CD4-positive, alpha-beta T cell treated with Interleukin-17A for 1 hour (primary cell): ENCODE measurements around the gene CCDC188.

ENCODE experiments used
- DNase-seq: peaks from one replicate; pipeline ENCODE4 v3.0.0-alpha.2; 2020

The CCDC188 gene

GRCh38 chr22:20150381-20151275 is at the start of gene CCDC188:
Gene CCDC188, minus strand, starts transcription at chr22:20151055. Its CDS starts 69 bp downstream, at chr22:20150986.
- DNase-seq, result no peak

DNA sequence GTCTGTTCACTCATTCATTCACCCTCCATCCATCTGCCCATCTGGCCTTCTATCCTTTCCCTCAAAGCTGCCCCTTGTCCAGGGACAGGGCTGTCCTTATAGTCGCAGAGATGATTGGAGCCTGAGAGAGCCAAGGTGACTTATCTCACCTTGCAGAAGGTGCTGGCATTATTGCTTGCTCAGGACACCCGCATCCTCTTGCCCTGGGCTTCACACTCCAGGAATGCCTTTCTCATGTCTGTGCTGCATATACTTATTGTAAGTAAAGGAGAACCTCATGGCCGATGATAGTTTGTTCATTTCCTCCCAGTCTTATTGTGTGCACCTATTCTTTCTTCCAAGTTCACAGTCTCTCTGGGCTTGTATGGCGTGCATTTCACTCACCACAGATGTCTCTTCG is 49.1 kb upstream of the CCDC188 start:
- no peak for DNase-seq

DNA sequence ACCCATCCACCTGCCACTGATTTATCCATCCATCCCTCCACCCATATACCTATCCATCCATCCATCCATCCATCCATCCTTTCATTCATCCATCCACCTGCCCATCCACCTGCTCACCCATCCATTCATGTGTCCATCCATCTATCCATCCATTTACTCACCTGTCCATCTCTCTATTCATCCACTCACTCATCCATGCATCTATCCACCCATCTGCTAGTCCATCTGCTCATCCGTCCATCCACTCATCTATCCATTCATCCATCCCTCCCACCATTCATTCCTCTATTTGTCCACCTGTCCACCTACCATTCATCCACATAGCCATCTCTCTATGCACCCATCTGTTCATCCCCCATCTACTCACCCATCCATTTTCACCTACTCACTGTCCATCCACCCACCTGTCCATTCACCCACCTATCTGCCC is 48.6 kb upstream of the CCDC188 start:
- no peak for DNase-seq

DNA sequence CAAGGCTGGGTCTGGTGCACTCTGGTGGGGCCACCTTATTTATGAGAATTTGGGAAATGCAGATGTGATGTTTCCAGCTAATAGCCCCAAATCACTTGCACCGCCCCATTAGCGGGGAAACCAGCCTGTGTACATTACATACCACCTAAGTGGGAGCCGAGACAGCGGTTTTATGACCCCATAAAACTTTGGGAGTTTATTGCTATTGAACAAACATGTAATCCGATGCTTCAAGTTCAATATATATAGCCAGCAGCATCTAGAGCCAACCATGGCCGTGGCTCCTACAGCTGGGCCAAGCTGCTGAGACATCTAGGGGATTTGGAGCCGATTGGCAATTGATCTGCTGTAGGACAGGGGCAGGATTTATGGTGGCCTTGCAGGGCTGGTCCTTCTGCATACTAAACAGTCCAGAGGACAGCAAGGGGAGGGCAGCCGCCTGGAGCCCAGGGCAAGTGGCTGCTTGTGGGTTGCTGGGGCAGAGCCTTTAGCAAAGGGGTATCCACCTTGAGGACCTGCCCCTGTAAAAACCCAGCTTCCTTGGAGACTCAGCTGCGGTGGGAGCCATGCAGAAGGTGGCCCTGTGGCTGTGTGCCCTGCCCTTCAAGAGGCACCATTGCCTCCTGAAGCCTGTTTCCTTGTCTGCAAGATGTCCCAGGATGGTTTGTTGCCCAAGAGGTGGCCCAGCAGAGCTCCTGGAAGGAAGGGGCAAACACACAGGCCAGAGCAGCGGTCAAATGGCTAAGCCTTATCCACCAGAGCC is 47.9 kb upstream of the CCDC188 start:
- DNase-seq, result no peak

DNA sequence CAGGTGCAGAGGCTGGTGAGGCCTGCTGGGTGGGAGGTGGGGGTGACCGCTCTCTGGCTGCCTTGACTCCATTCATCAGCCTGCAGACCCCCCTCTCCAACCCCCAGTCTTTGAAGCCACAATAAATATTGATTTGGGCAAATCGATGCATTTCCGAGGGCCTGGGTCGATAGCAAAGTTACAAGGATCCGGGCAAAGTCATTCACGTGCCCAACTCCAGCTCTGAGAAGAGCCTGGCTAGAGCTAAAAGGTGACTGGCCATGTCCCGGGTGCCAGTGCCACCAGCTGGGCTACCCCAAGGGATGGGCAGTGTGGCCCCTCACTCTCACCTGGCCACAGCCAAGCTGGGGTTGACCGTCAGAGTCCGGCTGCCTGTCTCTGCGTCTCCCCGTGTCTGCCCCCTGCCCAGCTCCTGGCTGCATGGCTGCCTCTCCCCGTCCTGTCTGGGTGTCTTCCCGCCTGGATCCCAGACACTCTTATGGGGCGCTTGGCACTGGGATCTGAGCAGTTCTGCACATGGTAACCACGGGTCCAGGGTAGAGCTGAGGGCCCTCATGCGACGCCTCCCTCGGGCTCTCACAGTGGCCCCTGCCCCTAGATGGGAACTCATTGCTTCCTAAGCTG is 46.7 kb upstream of the CCDC188 start:
- DNase-seq, result no peak

- no peak for DNase-seq
These were observed 45.4 kb upstream of the CCDC188 start for GRCh38 chr22:20196094-20196842.

- DNase-seq, result no peak
These were observed 44.1 kb upstream of the CCDC188 start for GRCh38 chr22:20194681-20195593.

DNA sequence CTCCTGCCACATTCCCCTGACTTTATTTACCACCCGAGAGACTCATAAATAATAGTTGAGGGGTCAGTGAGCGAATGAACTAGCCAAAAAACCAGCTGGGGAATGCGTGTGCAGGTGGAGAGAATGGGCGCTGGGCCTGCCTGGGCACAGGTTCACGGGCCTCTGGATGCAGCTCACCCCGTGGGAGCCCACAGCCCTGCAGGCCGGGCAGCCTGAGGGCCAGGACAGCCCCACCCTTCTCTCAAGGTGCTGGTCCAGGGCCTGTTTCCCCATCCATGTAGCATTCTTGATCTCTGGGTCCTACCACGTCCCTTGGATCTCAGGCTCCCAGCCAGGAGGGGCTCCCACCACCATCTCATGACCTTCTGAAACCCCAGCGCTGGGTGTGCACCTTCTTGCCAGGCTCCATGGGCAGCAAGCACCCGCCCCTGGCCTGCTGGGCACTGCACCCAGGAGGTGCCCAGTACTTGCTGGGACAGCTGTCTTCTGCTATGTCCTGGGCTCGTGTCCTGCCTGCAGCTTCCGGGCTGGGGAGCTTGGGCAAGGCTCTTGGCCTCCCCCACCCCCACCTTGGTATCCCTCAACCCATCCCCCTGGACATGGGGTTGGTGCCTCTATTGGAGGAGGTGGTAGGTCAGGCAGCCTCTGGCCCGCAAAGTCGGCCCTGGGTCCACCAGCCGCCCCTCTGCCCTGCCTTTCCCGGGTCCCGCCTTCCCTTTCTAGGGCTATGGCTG is 43.1 kb upstream of the CCDC188 start:
- no peak for DNase-seq

- DNase-seq, result no peak
These were observed 42.3 kb upstream of the CCDC188 start for GRCh38 chr22:20192972-20193760.

- DNase-seq, result no peak
These were observed 41.6 kb upstream of the CCDC188 start for GRCh38 chr22:20192293-20192971.

- DNase-seq, result no peak
These were observed 40.9 kb upstream of the CCDC188 start for GRCh38 chr22:20191803-20192202.

- DNase-seq, result no peak
These were observed 40.2 kb upstream of the CCDC188 start for GRCh38 chr22:20191000-20191515.

DNA sequence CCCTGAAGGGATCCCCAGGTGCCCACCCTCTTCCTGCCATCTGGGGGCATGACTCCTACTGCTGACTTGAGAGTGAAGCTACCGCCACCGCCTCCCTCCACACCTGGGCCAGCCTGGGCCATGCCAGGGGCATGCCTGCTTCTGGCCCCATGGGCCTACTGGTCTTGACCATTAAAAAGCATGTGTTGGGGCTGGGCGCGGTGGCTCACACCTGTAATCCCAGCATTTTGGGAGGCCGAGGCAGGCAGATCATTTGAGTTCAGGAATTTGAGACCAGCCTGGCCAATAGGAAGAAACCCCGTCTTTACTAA is 37.7 kb upstream of the CCDC188 start:
- DNase-seq, result no peak

GRCh38 chr22:20187777-20188566 is 37.1 kb upstream of the CCDC188 start:
- DNase-seq, result no peak

GRCh38 chr22:20186871-20187546 is 36.2 kb upstream of the CCDC188 start:
- no peak for DNase-seq

- DNase-seq, result no peak
These were observed 35.5 kb upstream of the CCDC188 start for GRCh38 chr22:20186183-20186870.

DNA sequence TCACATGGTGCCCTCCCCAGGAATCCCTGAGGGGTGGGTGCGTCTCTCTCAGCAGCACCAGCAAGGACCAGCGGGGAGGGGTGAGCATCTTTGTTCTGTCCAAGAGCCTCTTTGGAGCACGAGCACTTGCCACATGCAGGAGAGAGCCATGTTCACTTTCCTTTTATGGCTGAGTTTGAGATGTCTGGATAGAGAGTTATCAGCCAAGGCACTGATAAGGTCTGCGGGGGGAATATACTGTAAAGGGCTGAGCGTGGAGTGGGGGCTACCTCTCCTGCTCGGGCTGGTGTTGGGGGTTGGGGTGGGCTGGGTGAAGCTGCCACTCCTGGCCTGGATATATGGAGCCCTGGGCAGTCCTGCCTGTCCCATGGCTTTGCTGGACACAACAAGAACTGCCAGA is 34.9 kb upstream of the CCDC188 start:
- DNase-seq, result no peak
